AG04450 (cell line): ENCODE results near the gene ECSCR. TPM values are rescaled to one million over a fixed set of nuclear protein-coding genes. Genes with fewer than 3 reads are reported as not detected.
"Not testable (repeated sequence)": the region's sequence is repeated elsewhere in the genome, so short reads cannot be mapped to it uniquely, and the experiment has no call there.

Experiments
- CTCF ChIA-PET: fragments of 300-600, 350-600 bp; formaldehyde crosslinking; extraction: SDS; loops from one replicate; lab custom pipeline; 2022; ENCODE audit warnings: antibody characterized with exemption, inconsistent platforms; lab: Charles Lee
- POLR2A ChIA-PET: fragments of 350-600 bp; formaldehyde crosslinking; extraction: SDS; loops from one replicate; lab custom pipeline; 2021; ENCODE audit warnings: antibody characterized with exemption, inconsistent platforms; lab: Yijun Ruan, JAX
- DNase-seq: peaks from one replicate; pipeline ENCODE4 v3.0.0-alpha.2; 2011; ENCODE audit warnings: low read depth, low spot score
- H3K27ac ChIP-seq: one replicate; pipeline ENCODE4 v1.5.1; 2012; ENCODE audit warnings: low read depth, low read length, control low read depth
- H3K27me3 ChIP-seq: one replicate; pipeline ENCODE4 v1.6.0; 2012; ENCODE audit warnings: low read length; ENCODE audit not compliant: control insufficient read depth, insufficient read depth
- H3K4me3 ChIP-seq: 2 replicates; pipeline ENCODE4 v1.5.1; 2011; ENCODE audit warnings: mild to moderate bottlenecking, low read depth, low read length, control low read depth
- H3K9me3 ChIP-seq: 2 replicates; pipeline ENCODE4 v1.5.1; 2012; ENCODE audit warnings: low read length; ENCODE audit not compliant: control insufficient read depth, insufficient read depth
- polyA plus RNA-seq: library from polyadenylated mRNA; depleted of rRNA; stranded (reverse); fragments of >200 nt; gene quantifications from 2 replicates; pipeline ENCODE4 v1.2.3, GENCODE V29; 2011
- TF ChIP-seq, protein P1 (sequence below): IDR thresholded peaks from 2 replicates; pipeline ENCODE4 v1.5.1; 2011; ENCODE audit warnings: low read depth, low read length, control low read depth, inconsistent platforms

The ECSCR gene
- polyA plus RNA-seq, 1 experiment: 0.82 TPM

DNA sequence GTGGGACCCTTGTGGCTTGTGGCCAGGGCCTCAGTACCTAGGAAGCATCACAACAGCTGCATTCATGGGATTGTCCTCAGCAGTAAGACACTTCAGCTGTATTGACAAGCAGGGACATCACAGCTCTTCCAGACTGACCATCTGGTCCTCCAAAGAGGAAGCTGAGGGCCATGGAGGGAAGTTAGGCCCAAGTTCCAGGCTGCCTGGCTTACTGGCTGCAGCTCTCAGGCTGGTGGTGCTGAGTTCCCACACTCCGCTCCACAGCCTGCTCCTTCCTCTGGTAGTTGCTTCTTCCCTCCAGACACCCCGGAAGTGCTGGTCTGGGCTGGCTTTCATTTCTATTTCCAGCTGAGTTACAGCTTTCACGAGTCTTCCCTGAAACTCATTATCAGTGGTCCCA lies 25.7 kb upstream of the ECSCR start:
- Histone ChIP-seq H3K9me3 (no peaks in the 10 kb centered on the region), H3K4me3 (no peak overlapping the region), H3K27me3 (no peaks in the 10 kb centered on the region), H3K27ac (no peak overlapping the region)
- CTCF ChIA-PET: no interaction called here
- TF ChIP-seq, protein P1, sequence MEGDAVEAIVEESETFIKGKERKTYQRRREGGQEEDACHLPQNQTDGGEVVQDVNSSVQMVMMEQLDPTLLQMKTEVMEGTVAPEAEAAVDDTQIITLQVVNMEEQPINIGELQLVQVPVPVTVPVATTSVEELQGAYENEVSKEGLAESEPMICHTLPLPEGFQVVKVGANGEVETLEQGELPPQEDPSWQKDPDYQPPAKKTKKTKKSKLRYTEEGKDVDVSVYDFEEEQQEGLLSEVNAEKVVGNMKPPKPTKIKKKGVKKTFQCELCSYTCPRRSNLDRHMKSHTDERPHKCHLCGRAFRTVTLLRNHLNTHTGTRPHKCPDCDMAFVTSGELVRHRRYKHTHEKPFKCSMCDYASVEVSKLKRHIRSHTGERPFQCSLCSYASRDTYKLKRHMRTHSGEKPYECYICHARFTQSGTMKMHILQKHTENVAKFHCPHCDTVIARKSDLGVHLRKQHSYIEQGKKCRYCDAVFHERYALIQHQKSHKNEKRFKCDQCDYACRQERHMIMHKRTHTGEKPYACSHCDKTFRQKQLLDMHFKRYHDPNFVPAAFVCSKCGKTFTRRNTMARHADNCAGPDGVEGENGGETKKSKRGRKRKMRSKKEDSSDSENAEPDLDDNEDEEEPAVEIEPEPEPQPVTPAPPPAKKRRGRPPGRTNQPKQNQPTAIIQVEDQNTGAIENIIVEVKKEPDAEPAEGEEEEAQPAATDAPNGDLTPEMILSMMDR: no peak
- no peak for DNase-seq
- POLR2A ChIA-PET: interaction anchor here (0.7 kb wide), 1 partner anchor 123 kb away, joined by 3 read pairs; no protein-coding TSS in a partner anchor

DNA sequence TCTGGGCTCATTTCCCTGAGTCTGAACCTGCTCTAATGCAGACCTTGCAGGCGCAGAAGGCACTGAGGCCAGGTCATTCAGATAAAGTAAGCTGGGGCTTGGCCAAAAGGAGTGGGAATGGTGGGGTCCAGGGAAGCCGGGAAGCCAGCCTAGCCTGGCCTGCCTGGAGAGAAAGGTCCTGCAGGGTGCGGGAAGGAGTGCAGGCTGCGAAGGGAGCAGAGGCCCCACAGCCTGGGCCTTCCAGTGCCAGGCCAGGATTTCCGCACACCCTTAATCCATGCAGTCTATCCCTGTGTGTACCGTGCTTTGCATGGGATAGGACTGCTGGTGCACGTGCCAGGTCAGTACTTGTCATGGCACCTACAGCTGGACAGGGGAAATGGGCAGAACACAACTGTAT lies 23.7 kb upstream of the ECSCR start:
- H3K27me3 ChIP-seq: no peaks in the 10 kb centered on the region
- TF ChIP-seq, protein P1: no peak
- ChIA-PET POLR2A (no interaction called here), CTCF (no interaction called here)
- H3K9me3 ChIP-seq: no peaks in the 10 kb centered on the region
- no peak overlapping the region for H3K27ac ChIP-seq
- H3K4me3 ChIP-seq: no peak overlapping the region
- no peak for DNase-seq

DNA sequence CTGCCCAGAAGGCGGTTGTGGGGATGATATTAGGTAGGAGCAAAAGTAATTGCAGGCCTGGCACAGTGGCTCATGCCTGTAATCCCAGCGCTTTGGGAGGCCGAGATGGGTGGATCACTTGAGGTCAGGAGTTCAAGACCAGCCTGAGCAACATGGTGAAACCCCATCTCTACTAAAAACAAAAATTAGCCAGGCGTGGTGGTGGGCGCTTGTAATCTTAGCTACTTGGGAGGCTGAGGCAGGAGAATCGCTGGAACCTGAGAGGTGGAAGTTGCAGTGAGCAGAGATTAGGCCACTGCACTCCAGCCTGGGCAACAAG lies 20.3 kb upstream of the ECSCR start:
- not testable (repeated sequence) for DNase-seq, H3K27me3 ChIP-seq, H3K9me3 ChIP-seq
- H3K4me3 ChIP-seq: 0 out of 2 replicates have a peak overlapping the region, but pooled peaks have one; percentile 76
- POLR2A ChIA-PET: interaction anchor here (0.9 to 1.5 kb wide), 5 partner anchors 9 to 78 kb away, joined by 3 to 7 read pairs (median 5); partner anchors contain the start of gene UBE2D2
- CTCF ChIA-PET: interaction anchor here (1.0 to 1.7 kb wide), 3 partner anchors 30 to 61 kb away, joined by 3 to 8 read pairs (median 5); no protein-coding TSS in a partner anchor
- peak overlapping the region; percentile 92 for H3K27ac ChIP-seq

DNA sequence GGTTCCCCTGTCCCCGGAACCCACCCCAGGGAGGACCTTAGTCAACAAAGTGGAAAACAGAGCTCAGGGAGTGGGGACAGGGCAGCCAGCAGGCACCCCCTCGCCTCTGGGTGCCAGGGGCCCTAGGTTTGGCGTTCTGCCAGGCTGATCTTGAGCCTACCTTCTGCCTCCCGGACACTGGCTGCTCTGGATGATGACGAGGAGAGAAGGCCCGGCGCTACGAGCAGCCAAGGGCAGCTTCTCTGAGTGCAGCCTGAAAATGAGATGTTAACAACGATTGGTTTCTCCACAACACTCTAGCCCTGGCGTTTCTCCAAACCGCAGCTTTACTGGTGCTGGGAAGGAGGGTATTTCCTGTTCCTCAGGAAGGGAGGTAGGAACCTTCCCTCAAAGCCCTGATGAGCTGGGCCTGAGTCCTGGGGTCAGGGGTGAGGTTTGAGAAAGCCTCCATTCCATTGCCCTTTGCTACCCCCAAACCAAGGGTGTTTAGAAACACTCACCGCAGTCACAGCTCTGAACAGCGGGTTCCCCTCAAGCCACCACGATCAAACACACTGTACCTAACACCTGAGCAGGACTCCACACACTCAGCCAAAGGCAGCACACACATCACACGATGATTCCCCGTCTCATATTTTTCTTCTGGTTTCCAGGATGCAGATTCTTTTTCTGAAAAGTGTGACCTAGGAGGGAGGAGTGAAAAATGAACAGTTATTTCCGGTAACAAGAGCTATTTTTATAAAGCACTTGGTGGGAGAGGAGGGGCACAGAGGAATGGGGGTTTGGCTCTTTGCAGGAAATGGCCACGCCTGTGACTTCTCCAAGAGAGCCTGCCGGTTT lies 19.7 kb upstream of the ECSCR start, which contains the start of gene STING1:
TSS of gene STING1 (minus strand) at position 709 of the 840 bp plus-strand sequence. CDS start 1,054 bp downstream, outside the sequence.
- DNase-seq: peak; percentile 94
- CTCF ChIA-PET: interaction anchor here (0.9 to 1.7 kb wide), 4 partner anchors 21 to 60 kb away, joined by 3 to 8 read pairs (median 4); no protein-coding TSS in a partner anchor
- Histone ChIP-seq H3K4me3 (peak within 1 kb of the TSS; percentile 76), H3K9me3 (no peaks in the 10 kb centered on the region), H3K27me3 (no peaks in the 10 kb centered on the region), H3K27ac (peak within 1 kb of the TSS; percentile 92)
- POLR2A ChIA-PET: interaction anchor here (0.5 to 1.5 kb wide), 10 partner anchors 9 to 93 kb away, joined by 3 to 7 read pairs (median 4); partner anchors contain the start of genes DNAJC18 and UBE2D2
- TF ChIP-seq, protein P1: no peak

DNA sequence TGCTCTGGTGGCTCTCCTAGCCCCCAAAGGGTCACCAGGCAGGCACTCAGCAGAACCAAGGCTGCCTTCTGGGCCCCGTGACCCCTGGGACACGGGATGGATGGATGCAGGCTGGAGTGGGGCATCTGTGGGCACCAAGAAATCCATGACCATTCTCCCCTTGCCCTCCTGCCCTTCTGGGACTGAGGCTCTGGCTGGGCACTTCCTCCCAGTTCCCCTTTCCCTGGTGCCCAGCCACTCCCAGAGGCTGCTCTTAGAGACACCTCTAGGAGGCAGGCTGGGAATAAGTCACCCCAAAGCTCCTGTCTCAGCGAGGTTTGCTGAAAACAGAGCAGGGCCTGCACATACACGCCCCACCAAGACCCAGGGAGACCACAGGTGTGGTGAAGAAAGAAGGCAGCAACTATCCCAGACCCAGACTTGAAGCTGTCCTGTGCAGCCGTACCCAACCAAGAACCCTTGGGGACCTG lies 19.1 kb upstream of the ECSCR start:
- Histone ChIP-seq H3K27ac (peak overlapping the region; percentile 92), H3K27me3 (no peaks in the 10 kb centered on the region), H3K4me3 (peak overlapping the region; percentile 76), H3K9me3 (no peaks in the 10 kb centered on the region)
- CTCF ChIA-PET: interaction anchor here (0.9 to 1.7 kb wide), 3 partner anchors 22 to 60 kb away, joined by 3 to 8 read pairs (median 5); no protein-coding TSS in a partner anchor
- TF ChIP-seq, protein P1: peak; percentile 30
- no peak for DNase-seq
- POLR2A ChIA-PET: interaction anchor here (0.5 to 1.5 kb wide), 7 partner anchors 8 to 93 kb away, joined by 3 to 7 read pairs (median 5); partner anchors contain the start of gene UBE2D2
